ENCODE data around the gene PGAM2. TPM values are rescaled to one million over a fixed set of nuclear protein-coding genes. Genes with fewer than 3 reads are reported as not detected.

PGAM2 gene
- total RNA-seq, 1 experiment from 2014 or later = 8.7 TPM

DNA sequence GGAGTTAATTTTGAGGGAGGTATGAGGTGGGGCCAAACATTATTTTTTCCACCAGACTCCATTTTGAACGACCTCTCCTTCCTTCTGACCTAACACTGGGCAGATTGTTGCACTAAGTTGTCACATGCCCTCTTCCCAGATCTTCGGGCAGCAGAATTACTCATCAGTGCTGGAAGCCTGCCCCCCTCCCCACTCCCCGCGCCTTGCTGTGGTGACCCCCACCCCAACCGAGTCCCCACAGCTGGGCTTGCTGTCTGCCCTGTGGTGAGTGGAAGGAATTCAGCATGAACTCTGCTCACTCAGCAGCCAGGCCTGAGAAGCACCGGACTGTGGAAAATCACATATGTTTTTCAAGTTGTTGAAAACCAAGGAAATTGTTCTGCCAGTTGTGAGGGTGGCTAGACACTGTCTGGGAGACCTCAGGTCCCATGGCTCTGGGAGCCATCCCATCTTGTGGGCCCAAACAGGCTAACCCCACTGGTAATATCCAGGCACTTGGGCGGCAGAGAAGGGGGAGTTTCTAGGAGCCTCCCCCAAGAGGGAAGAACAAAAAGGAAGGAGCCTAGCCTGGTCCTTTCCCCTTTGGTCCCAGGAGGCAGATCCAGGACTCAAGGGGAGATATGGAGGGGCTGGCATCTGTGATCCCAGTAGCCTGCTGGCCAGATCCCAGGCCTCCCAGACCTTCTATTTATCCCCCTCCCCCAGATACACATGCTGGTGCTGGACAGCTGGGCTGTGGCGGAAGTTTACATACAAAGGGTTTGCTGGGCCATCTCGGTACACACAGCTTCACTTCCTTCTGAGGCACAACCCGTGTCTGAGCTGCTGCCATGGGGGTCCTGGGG lies 35.3 kb upstream of the PGAM2 start:
- H2BK5ac ChIP-seq (ENCODE audit: insufficient read length, low read length) = no peak overlapping the region
- H3K79me1 ChIP-seq (ENCODE audit: insufficient read depth, low read depth, low read length, poor library complexity, severe bottlenecking) = no peaks in the 10 kb centered on the region
- no peaks in the 10 kb centered on the region for H3K79me2 ChIP-seq (ENCODE audit: insufficient read depth, low read length)
- H3K27ac ChIP-seq (ENCODE audit: insufficient read length, low read depth, low read length) = no peak overlapping the region
- WGBS (ENCODE audit: extremely low coverage, insufficient read length, low lambda C conversion rate) = no CpG with 5 or more reads among the region's 10 CpGs
- H3K56ac ChIP-seq (ENCODE audit: insufficient read length, low read depth, low read length) = no peak overlapping the region
- Mint-ChIP-seq H3K4me1 (peaks cover 8 to 18% of the 10 kb centered on the region in 2 experiments), H3K9me3 (no peaks in the 10 kb centered on the region; a peak in 1 of 5 replicates), H3K36me3 (ENCODE audit: insufficient read depth in 1 of 3, low read depth in 3 of 3) (no peaks in the 10 kb centered on the region), H3K27ac (no peak overlapping the region; a peak in 1 of 7 replicates), H3K27me3 (ENCODE audit: low read depth) (peaks cover 31% of the 10 kb centered on the region), H3K4me3 (no peak overlapping the region)
- H2BK120ac ChIP-seq (ENCODE audit: low read depth, low read length, poor library complexity, severe bottlenecking) = no peak overlapping the region
- no peak overlapping the region for H3K14ac ChIP-seq (ENCODE audit: insufficient read depth, low read length)
- H3K4me2 ChIP-seq (ENCODE audit: insufficient read depth, insufficient read length, low read length) = no peak overlapping the region
- no peak overlapping the region for H2BK12ac ChIP-seq (ENCODE audit: insufficient read length, low read depth, low read length)
- H3K18ac ChIP-seq (ENCODE audit: insufficient read length, low read depth, low read length) = no peak overlapping the region
- no peak overlapping the region for H4K91ac ChIP-seq (ENCODE audit: insufficient read length, low read depth, low read length)
- H4K8ac ChIP-seq (replicated peaks; ENCODE audit: insufficient read length, low read depth, low read length) = no peak overlapping the region
- H3K9ac ChIP-seq (ENCODE audit: extremely low read depth, insufficient read length, low read length) = no peak overlapping the region
- no peaks in the 10 kb centered on the region; the same call in 1 of the 2 replicates for H3K27me3 ChIP-seq (ENCODE audit: insufficient read depth, low read length)
- TF ChIP-seq, protein P1, sequence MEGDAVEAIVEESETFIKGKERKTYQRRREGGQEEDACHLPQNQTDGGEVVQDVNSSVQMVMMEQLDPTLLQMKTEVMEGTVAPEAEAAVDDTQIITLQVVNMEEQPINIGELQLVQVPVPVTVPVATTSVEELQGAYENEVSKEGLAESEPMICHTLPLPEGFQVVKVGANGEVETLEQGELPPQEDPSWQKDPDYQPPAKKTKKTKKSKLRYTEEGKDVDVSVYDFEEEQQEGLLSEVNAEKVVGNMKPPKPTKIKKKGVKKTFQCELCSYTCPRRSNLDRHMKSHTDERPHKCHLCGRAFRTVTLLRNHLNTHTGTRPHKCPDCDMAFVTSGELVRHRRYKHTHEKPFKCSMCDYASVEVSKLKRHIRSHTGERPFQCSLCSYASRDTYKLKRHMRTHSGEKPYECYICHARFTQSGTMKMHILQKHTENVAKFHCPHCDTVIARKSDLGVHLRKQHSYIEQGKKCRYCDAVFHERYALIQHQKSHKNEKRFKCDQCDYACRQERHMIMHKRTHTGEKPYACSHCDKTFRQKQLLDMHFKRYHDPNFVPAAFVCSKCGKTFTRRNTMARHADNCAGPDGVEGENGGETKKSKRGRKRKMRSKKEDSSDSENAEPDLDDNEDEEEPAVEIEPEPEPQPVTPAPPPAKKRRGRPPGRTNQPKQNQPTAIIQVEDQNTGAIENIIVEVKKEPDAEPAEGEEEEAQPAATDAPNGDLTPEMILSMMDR (conservative IDR thresholded peaks at IDR 0.05) = no peak
- H2BK20ac ChIP-seq (ENCODE audit: low read depth, low read length, poor library complexity, severe bottlenecking) = no peak overlapping the region
- H3K9me3 ChIP-seq (ENCODE audit: control insufficient read depth, low read depth, low read length) = no peaks in the 10 kb centered on the region
- no peak overlapping the region for H4K5ac ChIP-seq (ENCODE audit: insufficient read length, low read depth, low read length)
- H4K20me1 ChIP-seq (ENCODE audit: control insufficient read depth, insufficient read depth, insufficient read length) = no peaks in the 10 kb centered on the region
- H3T11ph ChIP-seq (ENCODE audit: low read length) = no peak overlapping the region
- H3K23ac ChIP-seq (ENCODE audit: insufficient read length, low read depth, low read length) = no peak overlapping the region
- no peak for DNase-seq
- H2AK5ac ChIP-seq (ENCODE audit: insufficient read length, low read length) = no peak overlapping the region
- H3K23me2 ChIP-seq (ENCODE audit: insufficient read length, low read depth, low read length, poor library complexity, severe bottlenecking) = peaks cover 10% of the 10 kb centered on the region
- H3K4me1 ChIP-seq (ENCODE audit: insufficient read depth, low read length) = no peaks in the 10 kb centered on the region; the same call in 1 of the 2 replicates
- H3K4ac ChIP-seq (ENCODE audit: low read depth, low read length) = no peak overlapping the region
- no peak overlapping the region for H2AFZ ChIP-seq (ENCODE audit: low read length)
- no peak overlapping the region for H2BK15ac ChIP-seq (ENCODE audit: low read depth, low read length)

Data from H9 (cell line).